Activated naive CD8-positive, alpha-beta T cell treated with anti-CD3 and anti-CD28 coated beads, Interleukin-2, amount 50 U/mL, for 16 hours (primary cell): ENCODE results near the gene IFFO2.
A peak's percentile ranks its signal among the peaks of the same experiment; 100 is the strongest.

ENCODE experiments used
- DNase-seq: peaks from one replicate; pipeline ENCODE4 v3.0.0-alpha.2; 2020; ENCODE audit warnings: low read depth, low spot score

The IFFO2 gene

DNA sequence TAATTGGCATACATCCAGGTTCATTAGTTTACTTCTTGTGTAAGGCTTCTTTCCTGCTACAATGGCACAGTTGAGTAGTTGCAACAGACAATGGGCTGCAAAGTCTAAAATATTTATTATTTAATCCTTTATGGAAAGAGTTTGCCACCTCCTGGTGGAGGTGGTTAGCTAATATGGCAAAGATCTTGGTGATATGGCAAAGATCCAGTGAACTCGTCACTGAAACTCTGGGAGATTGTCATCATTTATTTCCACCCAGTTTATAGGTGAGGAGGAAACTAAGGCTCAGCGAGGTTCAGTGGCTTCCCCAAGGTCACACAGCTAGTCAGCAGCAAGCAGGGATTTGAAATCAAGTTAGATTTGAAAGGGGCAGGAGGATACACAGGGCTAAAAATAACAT lies 16.1 kb upstream of the IFFO2 start:
- no peak for DNase-seq

DNA sequence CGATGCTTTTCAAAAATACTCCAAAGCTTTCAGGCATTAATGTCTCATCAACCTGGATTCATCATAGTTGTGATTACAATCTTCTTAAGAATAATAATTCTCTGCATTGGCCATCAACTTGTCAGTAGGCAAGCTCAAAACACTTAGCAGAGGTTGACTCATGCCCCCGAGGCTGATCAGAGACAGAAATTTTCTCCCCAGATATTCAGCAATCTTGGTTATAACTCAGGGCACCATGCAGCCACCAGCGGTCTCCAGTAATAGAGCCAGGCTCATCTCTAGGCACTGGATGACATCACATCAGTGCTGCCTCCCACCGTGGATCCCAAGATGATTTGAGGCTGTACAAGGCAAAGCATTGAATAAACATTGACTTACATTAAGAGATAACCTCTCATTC lies 14.3 kb upstream of the IFFO2 start:
- DNase-seq: no peak

DNA sequence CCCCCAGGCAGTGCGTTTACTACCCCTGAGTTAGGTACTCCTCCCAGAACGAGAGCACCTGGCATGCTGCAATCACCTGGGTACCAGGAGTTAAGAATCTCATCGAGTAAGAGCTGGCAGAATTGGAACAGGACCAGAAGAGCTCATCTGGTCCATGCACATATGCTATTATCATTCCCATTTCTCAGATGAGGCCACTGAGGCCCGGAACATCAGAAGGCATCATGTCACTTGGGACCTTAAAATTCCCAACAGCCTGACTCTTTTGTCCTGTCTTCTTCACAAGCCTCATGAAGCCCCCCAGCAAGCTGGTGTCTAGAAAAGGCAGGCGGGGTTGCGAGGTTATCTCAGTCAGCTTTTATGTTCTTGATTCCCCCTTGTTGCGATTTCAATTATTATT lies 13.9 kb upstream of the IFFO2 start:
- DNase-seq: no peak

DNA sequence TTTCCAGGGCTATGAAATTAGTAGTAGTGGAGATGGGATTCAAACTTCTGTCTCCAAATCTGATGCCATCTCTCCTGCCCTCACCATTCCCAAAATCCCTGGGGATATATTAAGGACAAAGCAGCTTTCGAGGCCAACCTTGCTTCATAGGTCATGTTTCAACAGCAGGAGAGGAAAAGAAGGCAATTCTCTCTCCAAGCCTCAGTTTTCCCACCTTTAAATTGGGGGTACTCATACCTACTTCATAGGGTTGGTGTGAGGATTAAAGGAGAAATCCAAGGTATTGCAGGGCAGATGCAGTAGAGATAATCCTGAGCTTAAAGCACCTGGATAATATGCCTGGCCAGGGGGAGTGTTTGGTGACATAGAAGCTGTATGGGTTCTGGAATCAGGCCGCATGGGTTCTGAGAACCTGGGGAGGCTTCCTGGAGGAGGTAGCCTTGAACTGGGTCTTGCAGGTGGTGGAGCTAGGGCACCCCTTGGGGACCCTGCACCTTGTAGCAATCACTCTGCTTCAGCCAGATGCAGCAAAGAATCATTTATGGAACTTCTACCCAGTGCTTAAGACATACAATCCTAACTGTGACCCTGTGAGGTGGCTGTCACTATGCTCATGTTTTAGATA lies 10.7 kb upstream of the IFFO2 start:
- no peak for DNase-seq

DNA sequence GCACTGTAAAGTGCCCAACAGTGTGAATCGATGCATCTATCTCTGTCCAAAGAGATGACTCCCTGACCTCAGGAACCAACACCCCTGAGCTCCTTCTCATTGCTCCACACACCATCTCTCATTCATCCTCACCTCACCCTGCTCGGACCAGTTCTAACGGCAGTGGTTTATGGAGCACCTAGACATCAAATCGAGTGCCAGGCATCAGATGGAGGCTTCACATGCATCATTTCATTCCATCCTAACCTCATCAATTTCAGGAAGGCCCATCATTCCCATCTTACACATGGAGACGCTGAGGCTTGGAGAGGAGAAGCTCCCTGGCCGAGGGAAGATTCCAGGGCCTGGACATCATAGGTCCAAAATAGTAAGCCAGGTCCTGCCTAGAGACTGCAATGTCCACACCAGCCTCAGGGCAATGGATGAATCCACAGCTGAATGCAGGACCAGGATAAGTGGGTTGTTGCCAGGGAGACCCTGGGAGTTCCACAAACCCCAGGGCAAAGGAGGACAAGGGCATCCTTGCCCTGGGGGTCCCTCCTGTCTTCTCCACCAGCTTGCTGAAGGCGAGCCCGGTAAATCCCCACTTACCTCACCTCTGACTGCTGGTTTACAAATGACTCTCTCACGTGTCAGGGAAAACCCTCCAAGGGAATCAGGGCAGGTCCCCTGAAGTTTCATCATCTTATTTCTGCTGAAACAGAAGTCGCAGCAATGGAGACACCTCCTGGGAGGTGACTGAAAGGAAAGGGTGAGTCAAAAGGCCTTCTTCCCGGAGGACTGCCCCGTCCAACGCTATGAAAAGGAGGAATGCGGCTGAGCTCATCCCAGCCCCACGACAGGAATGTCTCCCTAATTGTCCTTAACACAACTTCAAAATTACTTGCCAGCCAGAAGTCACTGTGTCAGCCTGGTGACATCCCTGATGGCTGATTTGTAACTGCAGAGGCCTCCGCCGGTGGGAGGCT lies 9.0 kb upstream of the IFFO2 start:
- no peak for DNase-seq

DNA sequence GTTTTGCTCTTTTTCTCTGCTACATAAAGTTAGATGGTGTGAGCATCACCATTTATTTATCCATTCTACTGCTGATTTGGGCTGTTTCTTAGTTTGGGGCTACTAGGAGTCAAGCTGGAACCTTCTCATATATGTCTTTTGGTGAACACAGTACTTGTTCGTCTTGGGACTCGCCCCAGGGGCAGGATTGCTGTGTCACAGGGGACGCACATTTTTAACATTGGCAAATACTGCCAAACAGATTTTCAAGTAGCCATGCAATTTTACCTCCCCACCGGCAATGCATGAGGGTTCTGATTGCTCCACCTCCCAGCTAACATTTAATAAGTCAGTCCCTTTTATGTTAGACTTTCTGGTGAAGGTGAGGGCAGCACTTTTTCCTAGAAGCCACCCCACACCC lies 7.5 kb upstream of the IFFO2 start:
- no peak for DNase-seq

DNA sequence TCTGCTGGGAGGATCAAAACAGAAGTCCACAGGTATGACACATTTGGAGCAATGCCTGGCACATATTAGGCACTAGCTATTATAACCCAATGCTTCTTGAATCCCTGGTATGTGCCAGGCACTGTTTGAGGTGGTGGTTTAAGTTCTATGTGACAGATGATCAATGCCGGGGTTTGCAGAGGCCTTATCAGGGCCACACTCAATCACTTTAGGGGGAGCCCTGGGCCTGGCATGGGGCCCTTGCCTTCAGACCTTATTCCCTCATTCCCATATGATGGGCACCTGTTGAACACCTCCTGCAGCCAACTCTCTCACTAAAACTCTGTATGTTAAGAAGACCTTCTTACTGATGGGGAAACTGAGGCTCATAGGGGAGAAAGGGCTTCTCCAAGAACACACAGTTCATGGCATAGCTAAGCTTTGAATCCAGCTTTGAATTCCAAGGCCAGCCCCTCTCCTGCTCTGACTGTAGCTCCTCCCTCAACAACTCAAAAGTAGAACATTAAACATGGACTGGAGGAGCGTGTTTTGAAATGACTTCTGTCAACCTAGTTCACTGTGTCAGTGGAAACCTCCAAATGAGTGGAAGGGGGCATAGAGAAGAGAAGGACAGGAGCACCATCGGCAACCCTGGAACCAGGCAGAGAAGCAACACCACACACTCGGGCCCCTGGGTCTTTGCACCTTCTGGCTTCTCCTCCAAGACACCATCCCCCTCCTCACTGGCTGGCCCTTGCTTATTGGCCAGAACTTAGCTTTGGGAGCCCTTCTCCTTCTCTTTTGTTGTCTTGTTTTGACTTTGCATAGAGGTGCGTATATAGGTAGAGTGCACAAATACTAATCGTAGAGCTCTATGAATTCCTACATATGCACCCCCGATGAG lies 6.6 kb upstream of the IFFO2 start:
- DNase-seq: no peak

DNA sequence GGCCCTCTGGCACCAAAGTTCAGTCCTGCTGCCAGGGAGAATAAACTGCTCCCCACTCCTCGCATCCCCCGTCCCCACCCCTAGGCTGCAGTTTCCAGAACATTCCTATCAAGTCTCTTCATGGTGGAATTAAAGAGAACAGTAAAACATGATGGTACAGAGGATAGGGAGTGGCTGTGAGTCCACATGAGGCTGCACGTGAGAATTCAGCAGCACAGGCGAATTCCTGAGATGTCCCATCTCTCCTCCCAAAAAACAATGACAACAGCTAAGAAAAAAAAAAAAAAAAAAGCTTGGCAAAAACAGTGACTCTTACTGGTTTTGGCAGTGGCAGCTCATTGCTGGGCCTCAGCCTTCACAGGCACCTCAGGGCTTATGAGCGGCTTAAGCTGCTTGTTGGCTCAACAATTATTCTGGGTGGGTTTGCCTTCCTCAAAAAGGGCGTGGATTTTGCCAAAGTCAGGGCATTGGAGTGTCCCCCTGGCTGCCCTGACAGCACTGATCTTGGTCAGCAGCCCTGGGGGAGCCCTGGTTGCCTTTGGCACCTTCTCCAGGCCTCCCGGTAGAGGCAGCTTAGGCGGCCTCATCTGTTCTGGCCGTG lies 5.7 kb upstream of the IFFO2 start:
- DNase-seq: no peak

DNA sequence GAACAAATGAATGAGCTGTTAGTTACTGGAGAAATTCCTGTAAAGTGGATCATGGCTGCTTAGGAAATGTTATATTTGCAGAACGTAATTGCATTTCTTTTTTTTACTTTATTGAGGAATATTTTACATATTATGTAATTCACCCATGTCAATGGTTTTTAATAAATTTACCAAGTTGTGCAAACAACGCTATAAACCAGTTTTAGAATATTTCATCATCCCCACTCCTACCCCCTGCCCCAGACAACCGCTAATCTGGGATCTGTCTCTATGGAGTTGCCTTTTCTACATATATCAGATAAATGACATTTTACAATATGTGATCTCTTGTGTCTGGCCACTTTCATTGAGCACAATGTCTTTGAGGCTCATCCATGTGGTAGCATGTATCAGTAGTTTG lies 4.3 kb upstream of the IFFO2 start:
- no peak for DNase-seq

DNA sequence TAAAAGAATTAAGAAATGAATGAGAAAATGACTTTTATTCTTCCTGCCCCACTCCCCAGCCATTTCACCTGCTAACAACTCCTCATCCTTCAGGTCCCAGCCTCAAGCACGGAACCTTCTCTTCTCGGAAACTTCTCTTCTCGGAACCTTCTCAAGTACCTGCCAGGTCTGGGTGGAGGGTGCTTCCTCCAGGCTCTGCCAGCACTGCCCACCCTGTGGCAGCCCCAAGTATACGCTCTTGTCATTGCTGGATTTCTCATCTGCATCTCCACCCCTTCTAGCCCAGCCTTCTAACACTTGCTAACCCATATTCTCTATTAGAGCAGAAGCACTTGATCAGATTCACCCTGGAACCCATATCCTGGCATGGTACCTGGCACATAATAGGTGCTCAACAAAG lies 3.9 kb upstream of the IFFO2 start:
- DNase-seq: no peak

DNA sequence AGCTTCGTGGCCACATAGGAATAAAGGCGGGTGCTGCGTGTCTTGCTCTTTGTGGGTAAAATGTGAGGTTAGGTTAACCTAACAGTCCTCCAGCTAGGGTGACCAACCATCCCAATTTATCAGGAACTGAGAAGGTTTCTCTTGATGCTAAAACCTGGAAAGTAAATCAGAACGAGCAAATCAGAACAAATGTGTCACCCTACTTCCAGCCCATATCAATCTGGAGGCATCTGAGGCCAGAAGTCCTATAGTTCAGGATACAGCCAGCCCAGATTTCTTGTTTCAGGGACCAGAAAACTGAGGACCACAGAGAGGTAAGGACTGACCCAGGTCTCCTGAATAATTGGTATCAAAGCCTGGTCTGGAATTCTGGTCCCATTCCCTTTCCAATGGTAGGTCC lies 3.1 kb upstream of the IFFO2 start:
- DNase-seq: no peak

DNA sequence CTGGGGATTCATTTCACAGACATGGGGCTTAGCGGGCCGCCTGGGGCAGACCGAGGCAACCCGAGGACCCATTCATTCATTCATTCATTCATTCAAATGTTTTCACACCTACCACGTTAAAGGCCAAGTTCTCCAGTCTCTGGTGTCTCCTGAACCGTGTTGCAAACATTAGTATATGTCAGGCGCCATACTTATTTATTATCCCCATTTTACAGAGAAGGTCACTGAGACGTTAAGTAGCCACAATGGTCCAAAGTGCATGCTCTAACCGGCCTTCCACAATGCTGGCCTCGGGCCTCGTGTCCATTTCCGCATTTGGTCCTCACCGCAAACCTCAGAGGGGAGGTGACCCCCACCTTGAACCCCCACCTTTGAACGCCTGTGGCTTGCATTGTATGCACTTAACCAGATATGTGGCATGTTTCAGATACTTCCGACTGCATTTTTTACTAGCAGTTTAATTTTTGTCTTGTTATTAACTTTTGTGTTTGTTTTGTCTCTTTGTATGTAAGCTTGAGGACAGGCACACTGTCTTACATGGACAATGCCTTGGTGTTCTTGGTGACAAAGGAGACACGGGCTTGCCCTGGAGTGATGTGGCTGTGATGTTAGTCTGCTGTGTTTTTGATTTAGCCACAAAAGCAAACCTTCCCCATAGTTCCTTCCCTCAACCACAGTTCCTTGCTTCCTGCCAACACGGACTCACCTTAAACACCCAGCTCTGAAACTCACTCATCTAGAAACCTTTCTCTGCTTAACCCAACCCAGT lies 1.2 kb upstream of the IFFO2 start:
- no peak for DNase-seq

DNA sequence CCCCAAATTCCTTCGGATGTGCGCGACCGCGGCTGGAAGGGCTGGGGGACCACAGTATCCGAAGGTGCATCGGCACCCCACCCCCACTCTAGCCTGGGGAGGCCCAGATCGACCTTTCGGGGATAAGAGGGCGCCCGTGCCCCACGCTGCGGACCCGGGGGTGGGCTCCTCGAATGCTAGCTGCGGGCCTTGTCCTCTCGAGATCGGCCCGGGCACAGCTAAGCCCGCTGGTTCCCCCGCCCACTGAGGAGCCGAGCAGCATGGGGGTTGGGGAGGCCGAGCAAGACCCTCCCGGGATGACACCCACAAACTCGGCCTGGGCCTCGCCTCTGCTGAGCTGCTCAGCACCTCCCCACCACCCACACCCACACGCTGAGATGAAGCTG lies 653 bp upstream of the IFFO2 start:
- no peak for DNase-seq

DNA sequence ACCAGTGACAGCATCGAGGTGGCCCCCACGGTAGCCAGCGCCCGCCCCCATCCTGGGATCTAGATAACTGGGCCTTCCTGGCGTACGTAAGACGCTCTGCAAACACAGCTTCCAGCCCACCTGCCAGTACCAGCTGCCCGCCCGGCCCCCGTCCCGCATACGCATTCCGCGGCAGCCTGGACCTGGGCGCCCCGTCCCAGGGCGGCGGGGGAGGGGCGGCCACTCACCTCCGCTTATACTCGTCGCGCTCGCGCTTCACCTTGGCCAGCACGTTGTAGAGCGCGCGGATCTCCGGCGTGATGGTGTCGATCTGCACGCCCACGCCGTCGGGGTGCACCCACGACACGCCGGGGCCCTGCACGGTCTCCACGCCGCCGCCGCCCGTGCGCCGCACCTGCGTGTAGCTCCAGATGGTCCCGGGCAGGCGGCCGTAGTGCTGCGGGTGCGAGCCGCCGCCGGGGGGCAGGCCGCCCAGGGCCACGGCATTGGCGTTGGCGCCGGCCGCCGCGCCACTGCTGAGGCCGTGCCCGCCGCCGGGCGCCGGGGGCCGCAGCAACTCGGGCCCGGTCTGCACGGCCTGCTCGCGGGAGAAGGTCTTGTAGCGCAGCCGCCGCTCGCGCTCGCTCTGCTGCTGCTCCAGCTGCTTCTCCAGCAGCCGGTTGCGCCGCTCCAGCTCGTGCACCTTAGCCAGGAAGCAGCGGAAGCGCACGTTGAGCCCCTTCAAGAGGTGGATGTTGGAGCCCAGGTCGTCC lies 859 bp downstream of the IFFO2 start:
- no peak for DNase-seq

DNA sequence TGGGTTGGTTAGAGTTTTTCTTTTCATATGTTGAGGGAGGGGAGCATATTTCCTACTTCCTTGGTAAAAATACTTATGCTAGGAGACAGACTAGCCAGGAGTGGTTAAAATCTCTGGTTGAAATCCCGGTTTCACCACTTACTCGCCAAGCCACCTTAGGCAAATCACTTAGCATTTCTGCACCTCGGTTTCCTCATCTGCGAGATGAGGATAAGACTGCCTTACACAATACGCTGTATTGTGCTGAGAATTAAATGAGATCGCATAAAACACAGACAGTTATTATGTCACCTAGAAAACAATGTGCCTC lies 1.4 kb downstream of the IFFO2 start:
- no peak for DNase-seq

DNA sequence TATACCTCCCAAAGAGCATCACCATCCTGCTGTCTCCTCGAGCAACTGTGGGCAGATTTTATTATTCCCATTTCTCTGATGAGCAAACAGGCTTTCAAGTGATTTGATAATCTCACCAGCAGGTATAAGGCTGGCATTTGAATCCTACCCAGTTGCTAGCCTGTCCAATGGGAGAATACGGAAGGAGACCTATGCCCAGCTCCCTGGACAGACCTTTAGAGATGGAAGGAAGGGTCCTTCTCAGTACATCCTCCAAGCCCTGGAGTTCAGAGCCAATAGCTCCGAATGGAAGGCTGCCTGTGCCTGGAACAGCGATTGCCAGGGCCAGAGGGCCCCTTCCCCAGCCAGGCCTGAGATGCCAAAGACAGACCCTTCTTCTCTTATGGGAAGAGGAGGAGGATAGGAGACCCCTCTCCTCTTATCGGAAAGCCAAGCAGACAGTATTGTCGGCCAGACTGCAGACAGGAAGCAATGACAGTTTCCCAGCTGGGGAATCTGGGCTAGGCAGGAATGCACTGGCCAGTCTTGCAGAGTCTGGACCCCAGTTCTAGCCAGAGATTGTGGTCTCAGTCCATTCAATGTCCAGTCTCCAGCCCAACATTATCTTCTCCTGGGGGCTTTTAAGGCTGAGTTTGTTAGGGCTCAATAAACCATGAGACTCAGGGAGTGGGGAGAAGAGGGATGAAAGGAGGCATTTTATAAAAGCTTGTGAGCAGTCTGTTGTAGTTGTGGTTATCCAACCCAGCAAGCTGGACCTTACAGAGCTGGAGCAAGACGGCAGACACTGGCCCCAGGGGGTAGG lies 2.0 kb downstream of the IFFO2 start:
- DNase-seq: no peak

DNA sequence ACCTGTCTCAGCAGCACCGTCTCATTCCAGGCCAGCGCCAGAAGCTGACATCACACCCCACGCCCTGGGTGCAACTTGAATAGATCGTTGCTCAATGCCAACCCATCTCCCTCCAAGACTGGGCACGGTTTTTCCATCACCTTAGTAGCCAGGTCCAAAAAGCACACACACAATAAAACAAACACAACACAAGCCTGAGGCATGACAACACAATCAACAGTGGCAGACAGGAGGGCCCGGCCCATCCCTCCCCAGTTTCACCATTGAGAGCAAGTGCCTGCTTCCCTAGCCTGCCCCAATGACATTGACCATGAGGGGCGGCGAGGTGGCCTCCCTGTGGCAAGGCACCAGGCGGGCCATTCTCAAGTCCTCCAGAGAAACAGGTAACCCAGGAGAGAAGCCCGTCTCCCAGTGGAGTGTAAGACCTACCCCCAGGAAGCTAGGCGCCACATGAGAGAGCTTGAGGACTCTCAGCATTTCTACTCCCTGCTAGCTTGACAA lies 2.7 kb downstream of the IFFO2 start:
- no peak for DNase-seq

DNA sequence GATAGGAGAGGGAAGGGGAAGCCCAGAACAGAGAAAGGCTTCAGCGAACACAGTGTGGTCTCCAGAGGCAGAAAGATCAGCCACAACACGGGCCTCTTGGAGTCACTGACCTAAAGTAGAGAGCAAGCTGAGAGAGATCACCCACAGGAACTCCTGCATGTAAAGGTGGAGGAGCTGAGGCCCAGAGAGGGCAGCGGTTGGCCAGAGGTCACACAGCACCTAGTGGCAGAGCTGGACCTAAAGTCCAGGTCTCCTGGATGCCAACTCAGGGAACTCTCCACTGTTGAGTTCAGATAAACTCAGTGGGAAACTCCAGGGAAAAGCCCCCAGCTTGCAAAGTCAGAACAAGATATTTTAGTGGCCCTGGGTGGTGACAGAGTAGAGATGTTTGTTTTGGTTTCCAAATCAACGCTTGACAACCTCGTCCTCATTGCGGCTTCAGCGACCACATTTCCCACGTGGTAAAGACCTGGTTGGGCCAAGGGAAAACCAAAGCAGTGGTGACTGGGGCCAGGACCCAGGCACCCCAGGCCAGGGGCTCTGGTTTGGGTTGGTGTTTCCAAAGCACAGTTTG lies 4.6 kb downstream of the IFFO2 start:
- peak; percentile 46 for DNase-seq

DNA sequence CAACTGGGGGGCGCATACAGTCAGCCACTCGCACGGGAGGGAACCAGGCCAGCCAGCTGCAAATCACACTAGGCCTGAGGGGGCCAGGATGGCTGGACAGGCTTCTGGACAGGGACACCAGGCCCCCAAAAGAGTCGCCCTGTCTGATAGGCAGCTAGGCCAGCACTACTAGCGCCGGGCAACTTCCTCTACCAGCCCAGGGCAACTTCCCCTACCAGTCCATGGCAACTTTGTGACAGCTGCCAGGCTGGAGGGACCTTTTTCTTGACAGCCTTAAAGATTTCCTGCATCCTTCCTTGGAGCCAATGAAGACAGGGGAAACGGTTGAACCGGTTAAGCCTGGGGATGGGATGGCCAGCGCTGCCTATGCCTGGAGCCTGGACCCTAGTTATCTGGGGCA lies 5.1 kb downstream of the IFFO2 start:
- no peak for DNase-seq
